Ureter (tissue), 1 donor: ENCODE results near the gene PPP2R5B. TPM values are rescaled to one million over a fixed set of nuclear protein-coding genes. Genes with fewer than 3 reads are reported as not detected.

ENCODE experiments used
- DNase-seq: peaks from one replicate; pipeline ENCODE4 v3.0.0-alpha.2; 2020; ENCODE audit warnings: low spot score
- total RNA-seq: library from RNA; stranded (reverse); gene quantifications from one replicate; pipeline ENCODE4 v1.2.4, GENCODE V29; 2023
- donor health status: DM: yes; HTN: yes; CAD: no.

PPP2R5B gene
- 18.9 TPM for total RNA-seq

DNA sequence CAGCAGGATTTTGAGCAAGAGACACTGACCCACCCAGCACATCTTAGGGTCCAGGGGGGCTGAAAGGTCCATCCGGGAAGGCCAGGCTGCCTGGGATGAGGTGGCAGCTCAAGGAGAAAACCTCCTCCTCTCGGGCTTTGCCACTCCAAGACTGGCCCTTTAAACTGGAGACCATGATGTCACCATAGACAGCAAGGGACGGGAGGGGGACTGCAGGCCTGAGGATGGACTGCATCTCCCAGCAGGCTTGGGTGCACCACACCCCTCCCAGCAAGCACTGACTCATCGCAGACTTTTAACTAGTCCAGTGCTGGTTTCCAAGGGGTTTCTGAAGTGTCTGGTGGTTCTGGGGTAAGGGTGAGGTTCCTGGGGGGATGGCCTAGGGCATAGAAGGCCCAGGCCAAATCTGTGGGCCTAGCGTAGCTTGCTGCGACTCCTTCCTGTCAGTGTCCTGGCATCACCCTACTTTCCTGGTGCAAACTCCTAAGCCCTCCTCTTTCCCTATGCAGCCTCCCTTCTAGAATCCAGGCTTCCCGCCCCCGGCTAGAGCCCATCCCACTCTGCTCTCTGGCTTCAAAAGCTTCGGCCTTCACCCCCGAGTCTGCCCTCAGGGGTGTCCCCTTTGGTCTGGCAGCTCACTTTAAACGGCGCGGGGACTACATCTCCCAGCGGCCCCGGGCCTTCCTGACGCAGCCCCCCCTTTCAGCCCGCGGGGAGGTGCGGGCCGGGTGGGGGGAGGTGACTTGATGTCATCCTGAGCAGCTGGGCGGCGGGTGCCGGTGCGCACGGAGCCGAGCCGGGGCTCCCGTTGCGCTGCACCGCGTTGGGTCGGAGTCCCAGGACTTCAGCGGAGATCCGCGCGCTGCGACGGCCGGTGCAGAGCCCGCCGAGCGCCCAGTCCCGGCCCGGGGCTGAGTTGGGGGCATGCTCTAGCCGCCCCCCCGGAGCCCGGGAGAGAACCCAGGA lies at the start of gene PPP2R5B:
Gene PPP2R5B, plus strand, starts transcription at position 746 of the 966 bp plus-strand sequence. CDS start 1,046 bp downstream, outside the sequence.
- DNase-seq = peak; percentile 92

DNA sequence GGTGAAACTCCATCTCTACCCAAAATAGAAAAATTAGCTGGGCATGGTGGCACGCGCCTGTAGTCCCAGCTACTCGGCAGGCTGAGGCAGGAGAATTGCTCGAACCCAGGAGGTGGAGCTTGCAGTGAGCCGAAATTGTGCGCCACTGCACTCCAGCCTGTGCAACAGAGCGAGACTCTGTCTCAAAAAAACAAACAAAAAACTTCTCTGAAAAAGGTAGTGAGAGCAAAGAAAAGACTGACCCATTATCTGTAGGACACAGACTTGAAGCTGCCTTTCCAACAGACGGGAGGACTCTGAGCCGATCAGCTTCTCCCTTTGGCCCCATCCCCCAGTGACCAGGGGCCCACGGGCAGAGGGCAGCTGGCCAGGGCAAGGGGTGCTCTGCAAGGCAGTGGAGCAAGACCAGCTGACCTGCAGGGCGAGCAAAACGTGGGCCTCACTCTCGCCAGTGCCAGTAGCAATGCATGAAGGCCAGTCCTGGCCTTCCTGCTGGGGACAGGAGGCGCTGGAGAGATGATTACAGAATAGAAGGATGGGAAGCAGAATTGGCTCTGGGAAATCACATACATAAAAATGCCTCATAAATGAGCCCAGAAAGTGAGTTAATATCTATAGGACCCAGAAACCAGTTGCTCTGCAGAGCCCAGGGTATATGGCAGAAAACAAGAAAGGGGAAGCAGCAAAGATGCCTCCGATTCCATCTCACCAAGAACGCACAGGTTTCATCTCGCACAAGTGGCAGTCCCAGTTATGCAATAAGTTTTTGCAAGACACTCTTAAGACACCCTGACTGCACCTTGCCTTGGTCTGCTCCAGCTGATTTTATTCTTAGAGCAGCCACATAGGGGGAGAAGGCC lies 48.9 kb upstream of the PPP2R5B start:
- DNase-seq = no peak

DNA sequence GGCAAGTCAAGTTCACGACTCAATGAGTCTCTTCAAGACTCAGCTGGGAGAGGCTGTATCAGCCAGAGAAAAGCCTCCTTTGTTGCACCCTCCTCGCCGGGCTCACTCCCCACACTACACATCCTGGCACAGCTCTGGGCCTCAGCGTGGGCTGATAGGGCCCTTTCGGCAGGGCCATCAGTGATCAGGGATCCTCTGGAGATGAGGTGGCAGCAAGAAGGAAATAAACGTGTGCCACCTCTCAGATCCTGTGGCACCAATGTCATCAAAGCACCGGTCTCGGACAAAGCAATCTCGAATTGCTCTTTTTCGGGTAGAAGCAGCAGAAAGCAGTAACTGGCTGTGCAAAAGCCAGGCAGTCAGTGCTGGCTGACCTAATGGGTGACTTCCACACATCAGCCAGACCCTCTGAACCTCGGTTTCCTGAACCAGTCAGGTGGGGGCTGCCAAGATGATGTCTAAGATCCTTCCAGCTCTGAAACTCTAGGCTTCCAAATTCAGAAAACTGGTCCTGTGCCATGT lies 48.2 kb upstream of the PPP2R5B start:
- DNase-seq = no peak

DNA sequence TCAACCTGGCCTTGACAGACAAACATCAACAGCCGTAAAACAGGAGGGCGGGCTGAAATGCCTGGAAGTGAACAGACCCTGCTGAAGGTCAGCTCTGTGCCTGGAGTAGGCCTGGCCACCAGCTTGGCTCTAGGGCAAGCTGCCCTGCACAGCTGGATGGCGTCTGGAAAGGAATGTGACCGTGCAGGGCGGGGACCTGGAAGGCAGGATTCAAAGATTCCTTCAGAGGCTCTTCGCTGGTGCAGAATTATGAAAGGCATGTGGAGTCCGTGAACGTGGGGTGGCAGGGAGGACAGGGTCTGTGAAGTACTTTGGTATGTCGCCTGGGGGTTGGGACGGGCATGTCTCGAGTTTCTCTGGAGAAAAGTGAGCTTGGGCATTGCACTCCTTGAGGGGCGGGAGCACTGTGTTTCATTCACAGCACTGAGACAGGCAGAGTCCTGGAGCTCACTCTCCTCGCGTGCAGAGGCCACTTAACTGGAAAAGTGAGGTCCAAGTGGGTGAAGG lies 47.6 kb upstream of the PPP2R5B start:
- DNase-seq = no peak

DNA sequence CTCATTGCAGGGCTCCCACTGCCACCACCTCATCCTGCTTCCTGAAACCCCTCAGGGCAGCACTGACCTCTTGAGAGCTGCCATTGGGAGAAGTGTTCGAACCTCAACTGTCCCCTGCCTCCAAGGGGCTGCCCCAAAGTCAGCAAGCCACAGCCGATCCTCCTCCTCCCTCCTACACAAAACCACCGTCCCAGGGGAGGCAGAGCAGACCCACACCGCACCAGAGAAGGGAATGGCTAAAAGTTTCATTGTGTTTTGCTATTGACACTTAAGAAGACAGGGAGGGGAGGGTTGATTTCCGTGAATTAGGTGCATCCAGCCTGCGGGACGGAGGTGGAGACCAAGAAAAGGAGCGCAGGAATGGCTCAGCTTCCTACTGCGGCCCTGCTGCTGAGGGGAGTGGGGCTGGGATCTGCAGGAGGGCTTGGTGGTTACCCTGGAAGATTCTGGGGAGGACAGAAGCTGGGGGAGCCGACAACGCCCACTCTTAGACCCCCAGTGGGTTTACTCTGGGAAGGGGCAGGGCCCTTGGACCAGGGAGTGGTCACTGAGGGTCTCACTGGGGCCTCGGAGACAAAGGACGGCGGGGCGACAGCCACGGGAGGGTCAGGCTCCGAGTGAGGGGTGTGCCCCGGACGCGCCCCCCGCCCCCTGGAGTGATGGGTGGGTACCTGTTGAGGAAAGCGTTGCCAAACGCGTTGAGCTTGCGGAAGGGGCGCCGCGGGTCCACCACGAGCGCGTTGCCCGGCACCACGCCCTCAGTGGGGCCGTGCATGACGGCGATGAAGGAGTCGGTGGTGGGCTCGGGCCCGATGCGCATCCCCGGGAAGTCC lies 46.9 kb upstream of the PPP2R5B start:
- DNase-seq = no peak

DNA sequence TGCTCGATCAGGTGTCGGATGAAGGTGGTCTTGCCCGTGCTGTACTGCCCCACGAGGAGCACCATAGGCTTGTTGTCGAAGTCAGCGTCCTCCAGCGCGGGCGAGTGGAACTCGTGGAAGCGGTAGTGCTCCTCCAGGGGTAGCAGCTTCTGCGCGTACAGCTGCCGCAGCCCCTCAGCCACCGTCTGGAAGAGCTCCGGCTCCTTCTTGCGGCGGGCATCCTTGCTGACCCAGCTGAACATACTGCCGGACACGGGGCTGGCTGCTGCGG lies 46.3 kb upstream of the PPP2R5B start:
- DNase-seq = peak; percentile 66

DNA sequence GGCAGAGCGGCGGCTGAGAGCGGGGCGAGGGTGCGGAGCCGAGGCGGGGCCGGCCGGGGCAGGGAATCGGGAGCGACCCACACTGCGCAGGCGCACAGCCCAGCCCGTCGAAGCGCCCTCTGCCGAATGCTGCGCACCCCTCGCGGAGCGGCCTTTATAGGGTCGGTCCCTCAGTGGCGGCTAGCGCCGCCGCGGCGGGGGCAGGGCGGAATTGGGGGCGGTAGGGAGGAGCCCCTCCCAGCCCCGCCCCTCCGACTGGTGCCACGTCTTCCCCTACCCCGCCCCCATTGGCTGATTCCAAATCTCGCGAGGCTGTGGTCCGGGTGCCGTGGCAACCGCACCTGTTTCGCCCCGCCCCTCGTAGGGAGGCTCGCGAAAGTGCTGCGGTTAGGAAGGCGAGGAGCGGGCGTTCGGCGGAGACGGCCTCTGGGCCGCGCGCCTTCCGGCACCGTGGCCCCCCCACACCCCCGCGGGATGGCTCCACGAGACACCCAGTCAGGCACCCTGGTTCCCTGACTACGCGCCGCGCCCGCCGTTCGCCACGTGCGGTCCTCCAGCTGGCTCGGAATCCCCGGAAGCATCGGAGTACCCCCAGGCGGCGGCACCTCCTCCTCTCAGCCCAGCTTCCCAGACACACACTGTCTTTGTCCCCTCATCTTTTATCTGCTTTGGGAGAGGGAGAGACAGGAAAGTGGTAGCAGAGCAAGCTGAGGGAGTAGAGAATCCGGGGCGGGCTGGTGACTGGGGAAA lies 45.8 kb upstream of the PPP2R5B start, which contains the start of gene EHD1:
Gene EHD1, minus strand, starts transcription at position 128 of the 750 bp plus-strand sequence. CDS start 157 bp downstream, outside the sequence.
- peak; percentile 99 for DNase-seq

DNA sequence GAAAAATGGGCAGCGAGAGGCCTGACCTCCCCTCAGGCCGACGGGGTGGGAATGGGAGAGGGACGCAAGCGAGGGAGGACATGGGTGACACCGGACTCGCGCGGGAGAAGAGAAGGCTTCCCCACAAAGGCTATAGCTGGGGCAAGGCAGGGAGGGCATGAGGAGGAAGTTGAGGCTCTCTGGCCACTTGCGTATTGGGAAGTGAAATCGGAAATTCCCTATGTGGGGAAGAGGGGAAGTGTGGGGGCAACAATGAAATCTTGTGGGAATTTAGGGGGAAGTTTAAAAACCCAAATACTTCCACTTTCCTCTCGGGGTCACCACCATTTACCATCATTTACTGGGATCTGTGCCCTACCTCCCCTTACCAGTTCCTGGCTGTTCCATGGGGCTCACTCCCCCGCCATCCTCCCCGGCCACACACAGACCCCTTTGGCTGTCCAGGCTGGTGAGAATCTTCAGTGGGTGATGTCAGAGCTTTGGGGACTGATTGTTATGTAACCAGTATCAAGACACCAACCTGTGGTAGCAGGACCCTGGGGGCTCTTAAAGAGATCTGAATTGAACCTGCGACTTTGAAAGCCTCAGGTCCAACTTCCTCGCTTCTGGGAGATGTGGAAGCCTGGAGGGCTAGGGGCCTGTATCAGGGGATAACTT lies 45.1 kb upstream of the PPP2R5B start:
- peak; percentile 49 for DNase-seq

DNA sequence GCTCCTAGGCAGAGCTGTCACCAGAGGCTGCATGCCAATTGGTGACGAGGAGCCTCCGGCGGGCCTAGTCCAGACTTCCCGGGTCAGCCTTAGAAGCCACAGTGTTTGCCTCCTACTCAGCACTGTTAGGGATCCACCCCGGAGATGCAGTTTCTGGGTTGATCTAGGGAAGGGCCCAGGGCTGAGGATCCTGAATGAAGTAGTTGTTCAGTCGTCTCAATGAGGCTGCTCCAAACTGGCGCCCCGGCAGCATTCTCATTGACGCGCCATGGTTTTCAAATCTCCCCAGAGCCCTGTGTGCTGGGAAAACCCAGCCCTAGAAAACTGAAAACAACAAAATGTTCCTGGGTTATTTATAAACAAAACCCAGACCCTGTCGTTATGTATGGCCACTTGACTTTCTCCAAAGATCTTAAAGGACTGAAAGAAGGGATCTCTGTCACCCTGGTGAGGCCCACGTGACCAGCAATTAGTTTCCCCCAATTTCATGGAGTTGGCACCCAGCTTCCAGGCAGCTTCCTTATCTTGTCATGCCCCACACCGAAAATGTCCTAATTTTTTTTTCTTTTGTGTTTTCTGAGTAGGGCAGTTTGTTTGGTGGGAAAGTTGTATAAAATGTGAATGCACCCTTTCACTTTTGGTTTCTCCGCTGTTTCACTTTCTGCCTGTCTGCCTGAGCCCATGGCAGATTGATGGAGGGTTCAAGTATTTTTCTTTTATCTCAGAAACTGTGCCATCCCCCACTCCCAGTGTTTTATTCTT lies 44.1 kb upstream of the PPP2R5B start:
- no peak for DNase-seq

DNA sequence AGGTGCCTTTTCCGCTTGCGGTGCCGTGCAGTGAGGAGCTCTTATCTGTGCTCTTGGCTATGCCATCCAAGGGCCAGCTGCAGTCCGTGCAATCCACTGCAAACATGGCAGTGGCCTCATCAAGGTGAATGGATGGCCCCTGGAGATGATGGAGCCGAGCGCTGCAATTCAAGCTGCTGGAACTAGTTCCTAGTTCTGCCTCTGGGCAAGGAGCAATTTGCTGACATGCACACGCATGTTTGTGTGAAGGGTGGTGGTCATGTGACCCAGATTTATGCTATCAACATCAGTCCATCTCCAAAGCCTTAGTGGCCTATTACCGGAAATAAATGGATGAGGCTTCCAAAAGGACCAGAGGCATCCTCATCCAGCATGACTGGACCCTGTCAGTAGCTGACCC lies 43.0 kb upstream of the PPP2R5B start:
- DNase-seq = peak; percentile 66

DNA sequence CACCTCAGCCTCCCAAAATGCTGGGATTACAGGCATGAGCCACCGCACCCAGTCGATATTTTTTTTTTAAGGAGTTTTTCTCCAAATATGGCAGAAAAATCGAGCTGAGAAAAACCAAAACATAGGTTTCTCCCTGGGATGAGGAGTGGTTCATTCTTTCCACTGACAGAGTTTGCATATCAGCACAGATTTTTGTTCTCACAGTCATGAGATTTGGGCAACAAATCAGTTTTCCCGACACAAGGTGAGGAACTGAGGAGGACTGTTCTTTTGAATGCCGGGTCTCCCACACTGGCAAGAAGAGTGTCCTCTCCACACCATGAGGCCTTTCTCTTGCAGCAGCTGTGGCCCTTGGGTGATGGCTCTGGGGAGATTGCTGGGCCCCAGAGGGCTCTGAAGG lies 42.2 kb upstream of the PPP2R5B start:
- DNase-seq = no peak

DNA sequence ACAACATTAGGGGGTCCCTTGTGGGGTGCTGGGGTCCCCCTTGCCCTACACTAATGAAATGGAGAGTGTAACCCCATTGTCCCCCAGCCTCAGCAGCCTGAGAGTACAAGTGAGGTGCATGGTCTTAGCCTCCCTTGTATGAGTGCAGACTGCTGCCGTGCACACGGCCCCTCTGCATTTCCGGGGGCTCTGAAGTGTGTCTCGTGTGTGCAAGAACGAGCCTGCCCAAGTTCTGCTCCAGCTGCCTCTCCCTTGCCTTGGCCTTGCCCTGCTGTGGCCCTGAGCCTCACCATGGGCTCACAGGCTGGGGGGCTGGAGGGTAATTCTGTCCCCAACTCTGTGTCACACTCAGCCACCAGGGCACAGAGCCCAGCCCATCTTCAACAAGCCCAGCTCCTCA lies 40.9 kb upstream of the PPP2R5B start:
- no peak for DNase-seq

DNA sequence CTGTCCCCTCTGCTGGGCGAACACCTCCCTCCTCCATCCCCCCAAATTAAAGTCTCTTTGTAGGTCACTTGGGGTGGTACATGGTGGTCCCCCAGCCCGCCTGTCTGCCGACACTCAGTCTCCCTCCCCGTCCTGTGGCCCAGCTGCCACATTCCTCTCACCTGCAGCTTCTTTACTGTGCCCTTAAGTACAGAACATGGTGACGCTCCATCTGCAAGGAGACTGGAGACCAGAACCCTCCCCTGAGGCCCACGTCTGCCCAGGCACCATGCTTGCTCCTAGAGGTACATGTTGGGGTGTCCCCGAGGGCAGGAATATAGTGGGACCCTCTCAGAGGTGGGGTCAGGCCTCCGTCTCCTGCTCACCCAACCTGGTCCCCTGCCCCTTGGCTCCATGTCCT lies 40.5 kb upstream of the PPP2R5B start:
- DNase-seq = no peak

DNA sequence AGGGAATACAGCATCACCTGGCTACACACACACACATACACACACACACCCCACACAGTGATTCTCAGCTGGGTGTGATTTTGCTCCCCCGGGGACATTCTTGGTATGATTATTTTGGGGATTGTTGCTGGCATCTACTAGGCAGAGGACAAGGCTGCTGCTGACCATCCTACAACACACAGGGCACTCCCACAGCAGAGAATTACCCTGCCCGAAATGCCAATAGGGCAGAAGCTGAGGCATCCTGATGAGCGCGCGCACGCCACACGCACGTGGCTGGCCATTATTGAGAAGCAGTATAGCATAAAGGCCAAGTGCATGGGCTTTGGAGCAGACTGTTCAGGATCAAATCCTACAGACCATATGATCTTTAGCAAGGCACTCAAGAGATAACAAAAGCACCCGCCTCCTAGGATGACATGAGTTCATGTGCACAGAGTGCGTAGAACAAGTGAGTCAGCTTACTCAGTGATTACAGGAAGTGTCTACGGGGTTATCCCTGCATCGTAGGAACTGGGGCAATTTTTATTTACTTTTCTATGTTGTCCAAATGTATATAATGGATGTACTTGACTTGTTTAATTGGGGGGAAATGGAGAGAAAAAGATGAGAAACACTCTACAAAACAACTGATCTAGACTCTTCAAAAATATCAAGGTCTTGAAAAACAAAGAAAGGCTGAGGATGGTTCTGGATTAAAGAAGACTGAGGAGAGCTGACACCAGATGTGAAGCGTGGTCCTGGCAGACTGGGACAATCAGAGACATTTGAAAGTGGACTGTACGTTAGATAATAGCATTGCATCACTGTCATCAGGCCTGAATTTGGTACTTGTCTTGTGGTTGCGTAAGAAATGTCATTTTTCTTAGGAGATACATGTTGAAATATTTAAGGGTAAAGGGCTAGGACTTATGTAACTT lies 38.9 kb upstream of the PPP2R5B start:
- DNase-seq = no peak

DNA sequence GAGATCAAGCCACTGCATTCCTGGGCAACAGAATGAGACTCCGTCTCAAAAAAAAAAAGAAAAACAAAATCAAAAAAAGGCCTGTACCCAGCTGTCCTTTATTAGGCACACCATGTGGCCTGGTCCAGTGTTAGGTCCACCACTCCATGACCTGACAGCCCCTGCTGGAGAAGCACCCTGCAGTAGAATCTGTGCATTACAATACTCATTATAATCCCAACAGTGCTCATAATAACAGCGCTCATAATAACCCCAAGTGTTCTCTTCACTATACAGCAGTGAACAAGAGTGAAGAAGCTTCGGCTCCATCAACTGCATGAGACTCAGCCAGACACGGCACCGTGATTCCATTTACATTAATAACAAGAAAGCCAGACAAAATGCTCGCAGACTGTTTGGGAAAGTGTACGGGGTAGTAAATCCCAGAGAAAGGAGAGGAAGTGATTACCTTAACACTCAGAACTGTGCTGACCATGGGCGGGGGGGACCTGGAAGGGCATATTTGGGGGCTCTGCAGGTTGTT lies 37.2 kb upstream of the PPP2R5B start:
- no peak for DNase-seq

DNA sequence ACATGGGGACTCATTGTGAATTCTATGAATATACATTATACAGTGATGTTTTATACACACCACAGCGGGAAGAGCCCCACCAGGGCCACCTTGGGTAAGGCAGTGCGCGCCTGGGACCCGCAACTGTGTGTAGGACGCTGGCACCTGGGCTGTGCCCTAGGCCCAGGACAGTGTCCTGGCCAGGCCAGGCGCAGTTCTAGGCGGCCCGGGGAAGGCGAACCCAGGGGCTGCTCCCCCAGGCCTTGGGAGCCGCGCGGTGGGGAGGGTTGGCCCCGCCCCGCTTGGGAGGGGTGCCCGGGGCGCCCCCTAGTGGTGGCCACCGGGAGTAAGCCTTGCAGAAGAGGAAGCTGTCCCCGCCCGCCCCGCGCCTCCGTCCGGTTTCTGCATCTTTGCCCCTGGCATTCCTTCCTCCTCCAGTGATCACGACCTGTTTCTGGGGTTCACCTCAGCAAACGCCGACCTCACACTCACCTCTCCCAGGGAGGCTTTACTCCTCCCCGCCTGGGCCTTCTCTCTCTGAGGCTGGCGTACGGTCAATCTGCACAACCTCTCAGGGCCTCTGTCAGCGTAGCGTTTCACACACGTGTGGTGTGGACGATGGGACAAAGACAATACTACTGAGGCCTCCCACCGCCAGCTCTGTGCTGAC lies 36.6 kb upstream of the PPP2R5B start:
- peak; percentile 81 for DNase-seq

DNA sequence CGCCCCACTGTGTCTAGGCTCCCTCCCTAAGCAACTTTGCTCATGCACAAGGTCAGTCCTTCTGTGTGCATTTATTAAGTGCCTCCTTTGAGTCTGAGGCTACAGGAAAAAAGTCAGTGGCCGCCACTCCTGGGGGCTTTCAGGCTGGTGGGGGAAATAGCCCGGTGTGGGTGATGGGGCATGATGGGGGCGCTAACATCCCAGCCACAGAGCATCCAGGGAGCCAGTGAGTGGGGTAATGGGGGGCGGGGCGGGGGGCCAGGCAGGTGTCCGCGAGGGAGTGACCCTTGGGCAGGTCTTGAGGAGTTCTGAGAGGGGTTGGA lies 36.1 kb upstream of the PPP2R5B start:
- DNase-seq = no peak
